Measurements from ENCODE around the gene ZNF134. TPM values are rescaled to one million over a fixed set of nuclear protein-coding genes. Genes with fewer than 3 reads are reported as not detected.

Gene ZNF134
- total RNA-seq, 1 donor from 2014 or later = 40.8 TPM

GRCh38 chr19:57668635-57669034 lies 54.6 kb downstream of the ZNF134 start, which contains the start of gene ZSCAN4:
TSS of gene ZSCAN4 (plus strand) at chr19:57668935. CDS start at chr19:57676146, 7,211 bp downstream.
- Histone ChIP-seq H3K36me3 (no peaks in the 10 kb centered on the region), H3K9ac (no peak within 1 kb of the TSS), H3K9me3 (ENCODE audit: low read depth) (no peaks in the 10 kb centered on the region), H4K20me1 (ENCODE audit: low read depth) (no peaks in the 10 kb centered on the region), H3K4me1 (peaks cover 7% of the 10 kb centered on the region), H3K4me3 (no peak within 1 kb of the TSS), H3K79me2 (ENCODE audit: low read depth) (no peaks in the 10 kb centered on the region), H3F3A (ENCODE audit: low read depth) (peaks cover 19% of the 10 kb centered on the region), H3K4me2 (no peak within 1 kb of the TSS), H3K27me3 (peaks cover 49% of the 10 kb centered on the region), H2AFZ (replicated peaks) (no peak within 1 kb of the TSS), H3K27ac (no peak within 1 kb of the TSS)
- Mint-ChIP-seq H3K27me3 (ENCODE audit: insufficient read depth, low read depth) (peaks cover 4% of the 10 kb centered on the region), H3K4me3 (no peak within 1 kb of the TSS), H3K36me3 (no peaks in the 10 kb centered on the region), H3K27ac (no peak within 1 kb of the TSS), H3K4me1 (peaks cover 7% of the 10 kb centered on the region), H3K9me3 (peaks cover 10% of the 10 kb centered on the region)
- DNase-seq (ENCODE audit: low spot score) = no peak
- TF ChIP-seq EZH2 (IDR thresholded peaks at IDR 0.05) = no peak
- no peak for TF ChIP-seq CTCF (IDR thresholded peaks at IDR 0.05)
- TF ChIP-seq EZH2phosphoT487 (IDR thresholded peaks at IDR 0.05) = no peak

- no peak overlapping the region for H3K27ac Mint-ChIP-seq
- Histone ChIP-seq H2AFZ (replicated peaks) (no peak overlapping the region), H3K4me2 (no peak overlapping the region), H3K27me3 (peaks cover 59% of the 10 kb centered on the region), H3K79me2 (ENCODE audit: low read depth) (no peaks in the 10 kb centered on the region), H3F3A (ENCODE audit: low read depth) (no peaks in the 10 kb centered on the region), H4K20me1 (ENCODE audit: low read depth) (no peaks in the 10 kb centered on the region), H3K9ac (no peak overlapping the region), H3K36me3 (no peaks in the 10 kb centered on the region), H3K27ac (no peak overlapping the region), H3K4me3 (no peak overlapping the region), H3K4me1 (no peaks in the 10 kb centered on the region), H3K9me3 (ENCODE audit: low read depth) (no peaks in the 10 kb centered on the region)
- H3K9me3 Mint-ChIP-seq = peaks cover 14% of the 10 kb centered on the region
- H3K27me3 Mint-ChIP-seq (ENCODE audit: insufficient read depth, low read depth) = peaks cover 3% of the 10 kb centered on the region
- H3K4me1 Mint-ChIP-seq = no peaks in the 10 kb centered on the region
- DNase-seq (ENCODE audit: low spot score) = no peak
- no peaks in the 10 kb centered on the region for H3K36me3 Mint-ChIP-seq
- TF ChIP-seq EZH2 (IDR thresholded peaks at IDR 0.05) (no peak), CTCF (IDR thresholded peaks at IDR 0.05) (no peak), EZH2phosphoT487 (IDR thresholded peaks at IDR 0.05) (no peak)
- no peak overlapping the region for H3K4me3 Mint-ChIP-seq
Observed at GRCh38 chr19:57671124-57671895, 57.3 kb downstream of the ZNF134 start.

- TF ChIP-seq EZH2phosphoT487 (IDR thresholded peaks at IDR 0.05) (no peak), EZH2 (IDR thresholded peaks at IDR 0.05) (no peak), CTCF (IDR thresholded peaks at IDR 0.05) (no peak)
- no peaks in the 10 kb centered on the region for H3K4me1 ChIP-seq
Observed at GRCh38 chr19:57672466-57672865, 58.4 kb downstream of the ZNF134 start.

More at GRCh38 chr19:57672466-57672865, 58.4 kb downstream of the ZNF134 start:
- Histone ChIP-seq H3K9me3 (ENCODE audit: low read depth) (no peaks in the 10 kb centered on the region), H3K79me2 (ENCODE audit: low read depth) (no peaks in the 10 kb centered on the region), H3K36me3 (no peaks in the 10 kb centered on the region), H4K20me1 (ENCODE audit: low read depth) (no peaks in the 10 kb centered on the region), H3K4me2 (no peak overlapping the region), H3K9ac (no peak overlapping the region), H3K4me3 (no peak overlapping the region), H2AFZ (replicated peaks) (no peak overlapping the region), H3F3A (ENCODE audit: low read depth) (no peaks in the 10 kb centered on the region), H3K27ac (no peak overlapping the region), H3K27me3 (peaks cover 66% of the 10 kb centered on the region)
- no peak for DNase-seq (ENCODE audit: low spot score)
- no peaks in the 10 kb centered on the region for H3K36me3 Mint-ChIP-seq
- H3K27me3 Mint-ChIP-seq (ENCODE audit: insufficient read depth, low read depth) = peaks cover 3% of the 10 kb centered on the region
- H3K27ac Mint-ChIP-seq = no peak overlapping the region
- H3K4me1 Mint-ChIP-seq = no peaks in the 10 kb centered on the region
- H3K4me3 Mint-ChIP-seq = no peak overlapping the region
- H3K9me3 Mint-ChIP-seq = peaks cover 16% of the 10 kb centered on the region

Other genes with a start within 250 kb of the ZNF134 start
- gene ZNF548, start 224.4 kb upstream of the ZNF134 start, total RNA-seq (ENCODE audit: low replicate concordance) = 17.7 and 18.7 TPM in 2 replicates
- gene ZNF17, start 203.1 kb upstream of the ZNF134 start, total RNA-seq (ENCODE audit: low replicate concordance) = 8.5 and 10.8 TPM in 2 replicates
- 11.7 and 13.8 TPM in 2 replicates for gene ZNF749, start 178.9 kb upstream of the ZNF134 start, total RNA-seq (ENCODE audit: low replicate concordance)
- 1.7 and 4.4 TPM in 2 replicates for gene VN1R1, start 157.1 kb upstream of the ZNF134 start, total RNA-seq (ENCODE audit: low replicate concordance)
- gene ZNF772, start 136.7 kb upstream of the ZNF134 start, total RNA-seq (ENCODE audit: low replicate concordance) = 33.3 and 34.5 TPM in 2 replicates
- gene ZNF419, start 126.5 kb upstream of the ZNF134 start, total RNA-seq (ENCODE audit: low replicate concordance) = 25.6 and 30.2 TPM in 2 replicates
- 11.8 and 18.0 TPM in 2 replicates for gene ZNF773, start 114.3 kb upstream of the ZNF134 start, total RNA-seq (ENCODE audit: low replicate concordance)
- 10.6 and 15.6 TPM in 2 replicates for gene ZNF549, start 86.9 kb upstream of the ZNF134 start, total RNA-seq (ENCODE audit: low replicate concordance)
- gene ZNF550, start 54.4 kb upstream of the ZNF134 start, total RNA-seq (ENCODE audit: low replicate concordance) = 10.7 and 11.1 TPM in 2 replicates
- gene ZNF416, start 35.3 kb upstream of the ZNF134 start, total RNA-seq (ENCODE audit: low replicate concordance) = 7.9 and 9.0 TPM in 2 replicates
- 35.1 and 56.1 TPM in 2 replicates for gene ZIK1, start 30.1 kb upstream of the ZNF134 start, total RNA-seq (ENCODE audit: low replicate concordance)
- 10.5 and 20.4 TPM in 2 replicates for gene ZNF530, start 14.4 kb upstream of the ZNF134 start, total RNA-seq (ENCODE audit: low replicate concordance)
- gene ZNF211, start 18.9 kb downstream of the ZNF134 start, total RNA-seq (ENCODE audit: low replicate concordance) = 27.0 and 42.1 TPM in 2 replicates
- gene ZSCAN4, start 54.7 kb downstream of the ZNF134 start, total RNA-seq (ENCODE audit: low replicate concordance) = not detected in 2 replicates
- gene ZNF551, start 67.7 kb downstream of the ZNF134 start, total RNA-seq (ENCODE audit: low replicate concordance) = 31.7 and 36.7 TPM in 2 replicates
- gene ZNF154, start 95.0 kb downstream of the ZNF134 start, total RNA-seq (ENCODE audit: low replicate concordance) = 16.9 and 17.3 TPM in 2 replicates
- 15.4 and 17.3 TPM in 2 replicates for gene ZNF671, start 113.4 kb downstream of the ZNF134 start, total RNA-seq (ENCODE audit: low replicate concordance)
- 33.9 and 48.3 TPM in 2 replicates for gene ZNF776, start 132.6 kb downstream of the ZNF134 start, total RNA-seq (ENCODE audit: low replicate concordance)
- 19.8 and 21.6 TPM in 2 replicates for gene ZNF586, start 155.4 kb downstream of the ZNF134 start, total RNA-seq (ENCODE audit: low replicate concordance)
- gene ZNF552, start 200.7 kb downstream of the ZNF134 start, total RNA-seq (ENCODE audit: low replicate concordance) = 5.5 and 11.3 TPM in 2 replicates
- gene ZNF587B, start 216.1 kb downstream of the ZNF134 start, total RNA-seq (ENCODE audit: low replicate concordance) = 16.4 and 24.7 TPM in 2 replicates
- gene ZNF587, start 235.6 kb downstream of the ZNF134 start, total RNA-seq (ENCODE audit: low replicate concordance) = 30.4 and 48.2 TPM in 2 replicates